ENCODE results near the gene QRFPR.
"Not testable (repeated sequence)": the region's sequence is repeated elsewhere in the genome, so short reads cannot be mapped to it uniquely, and the experiment has no call there.

Gene QRFPR

GRCh38 chr4:121380776-121381462 is at the start of gene QRFPR:
Gene QRFPR (minus strand): TSS chr4:121381018. CDS start chr4:121380647, 371 bp downstream.
- DNase-seq = no peak

GRCh38 chr4:121428721-121429120 is 47.9 kb upstream of the QRFPR start:
- no peak for DNase-seq

GRCh38 chr4:121421594-121421993 is 40.8 kb upstream of the QRFPR start:
- no peak for DNase-seq

GRCh38 chr4:121411151-121411744 is 30.4 kb upstream of the QRFPR start:
- DNase-seq = no peak

DNA sequence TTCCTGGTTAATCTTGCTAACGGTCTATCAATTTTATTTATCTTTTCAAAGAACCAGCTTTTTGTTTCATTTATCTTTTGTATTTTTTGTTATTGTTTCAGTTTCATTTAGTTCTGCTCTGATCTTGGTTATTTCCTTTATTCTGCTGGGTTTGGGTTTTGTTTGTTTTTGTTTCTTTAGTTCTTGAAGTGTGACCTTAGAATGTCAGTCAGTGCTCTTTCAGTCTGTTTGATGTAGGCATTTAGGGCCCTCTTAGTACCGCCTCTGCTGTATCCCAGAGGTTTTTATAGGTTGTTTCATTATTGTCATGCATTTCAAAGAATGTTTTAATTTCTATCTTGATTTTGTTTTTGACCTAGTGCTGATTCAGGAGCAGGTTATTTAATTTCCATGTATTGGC is 27.7 kb upstream of the QRFPR start:
- DNase-seq = not testable (repeated sequence)

- DNase-seq = no peak
Observed at GRCh38 chr4:121400632-121401031, 19.8 kb upstream of the QRFPR start.

- no peak for DNase-seq
Observed at GRCh38 chr4:121397941-121398601, 17.3 kb upstream of the QRFPR start.

- DNase-seq = no peak
Observed at GRCh38 chr4:121397434-121397833, 16.6 kb upstream of the QRFPR start.

DNA sequence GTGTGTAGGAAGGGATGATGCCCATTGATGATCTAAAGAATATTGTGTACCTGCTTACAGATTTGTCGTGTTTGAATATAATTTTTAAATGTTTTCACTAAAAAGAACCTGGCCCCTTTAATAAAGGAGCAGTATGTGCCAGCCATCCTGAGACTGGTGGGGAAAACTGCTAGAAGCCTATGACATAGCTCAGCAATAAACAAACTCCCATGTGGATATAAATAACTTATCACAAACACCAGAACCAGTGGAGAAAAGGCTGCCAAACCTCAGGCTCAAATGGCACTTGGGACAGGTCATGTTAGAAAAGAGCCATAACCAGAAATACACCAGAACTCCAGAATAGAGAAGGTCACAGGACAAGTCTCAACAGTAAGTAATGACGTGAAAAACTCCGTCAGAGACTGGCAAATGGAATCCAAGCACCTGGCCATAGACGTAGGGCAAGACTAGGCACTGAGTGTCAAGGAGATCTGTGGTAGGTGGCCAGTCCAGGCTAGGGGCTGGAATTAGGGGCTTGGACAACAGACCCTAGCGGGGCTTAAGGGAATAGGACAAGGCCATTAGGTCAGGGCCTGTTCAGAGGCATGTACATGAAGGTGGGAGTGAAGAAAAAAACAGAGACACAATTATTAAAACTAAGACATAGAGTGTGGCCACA is 11.7 kb upstream of the QRFPR start:
- no peak for DNase-seq

DNA sequence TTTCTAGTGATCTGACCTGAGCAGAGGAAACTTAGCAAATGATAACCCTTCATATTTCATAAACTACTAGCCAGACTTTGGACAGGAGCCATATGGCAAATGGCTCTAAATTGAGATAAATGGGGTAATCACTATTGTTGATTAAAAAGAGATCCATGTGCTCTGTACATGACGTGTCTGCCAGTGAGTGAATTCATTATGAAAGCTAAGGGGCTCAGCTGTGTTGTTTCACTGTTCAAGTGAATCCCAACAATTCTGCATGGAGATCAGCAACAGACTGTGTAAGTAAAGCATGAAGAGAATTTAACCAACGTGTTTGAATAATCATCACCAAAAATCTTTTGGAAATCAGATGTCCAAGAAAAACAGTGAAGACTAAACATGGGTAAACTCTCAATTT is 9.5 kb upstream of the QRFPR start:
- no peak for DNase-seq

DNA sequence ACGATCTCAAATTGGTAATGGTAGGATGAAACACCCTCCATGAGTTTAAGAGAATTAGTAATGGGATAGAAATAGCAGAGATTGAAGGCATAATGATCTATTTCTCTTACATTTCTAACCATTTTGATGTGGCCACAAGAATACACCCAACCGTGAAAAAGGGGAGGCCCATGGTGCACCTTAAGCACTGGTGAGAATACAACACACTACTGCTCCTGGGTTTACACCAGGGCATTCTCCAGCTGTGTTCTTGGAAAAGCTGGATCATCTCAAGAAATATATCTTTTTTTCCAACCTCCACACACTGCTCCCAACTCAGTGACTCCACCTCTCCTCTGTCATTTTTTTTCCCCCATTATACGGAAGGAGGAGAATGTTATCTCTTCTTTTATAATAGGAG is 1.5 kb downstream of the QRFPR start:
- DNase-seq = no peak

DNA sequence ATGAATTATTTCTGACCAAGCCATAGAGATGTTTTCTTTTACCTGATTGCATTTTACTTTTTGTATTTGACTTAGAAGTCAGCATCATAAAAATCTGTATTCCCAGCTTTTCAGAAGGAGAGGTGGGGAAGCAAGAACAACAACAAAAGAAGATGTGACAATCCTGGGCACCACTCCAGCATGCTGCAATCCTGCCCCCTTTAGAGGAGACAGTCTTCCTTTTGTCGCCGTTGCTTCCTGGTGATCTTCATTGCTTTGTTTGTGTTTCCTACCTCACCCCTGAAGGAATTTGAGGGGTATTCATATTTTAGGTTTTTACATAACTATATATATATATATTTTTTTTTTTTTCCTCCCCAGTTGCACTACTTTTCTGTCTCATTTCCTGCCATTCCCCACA is 3.7 kb downstream of the QRFPR start:
- DNase-seq = no peak

DNA sequence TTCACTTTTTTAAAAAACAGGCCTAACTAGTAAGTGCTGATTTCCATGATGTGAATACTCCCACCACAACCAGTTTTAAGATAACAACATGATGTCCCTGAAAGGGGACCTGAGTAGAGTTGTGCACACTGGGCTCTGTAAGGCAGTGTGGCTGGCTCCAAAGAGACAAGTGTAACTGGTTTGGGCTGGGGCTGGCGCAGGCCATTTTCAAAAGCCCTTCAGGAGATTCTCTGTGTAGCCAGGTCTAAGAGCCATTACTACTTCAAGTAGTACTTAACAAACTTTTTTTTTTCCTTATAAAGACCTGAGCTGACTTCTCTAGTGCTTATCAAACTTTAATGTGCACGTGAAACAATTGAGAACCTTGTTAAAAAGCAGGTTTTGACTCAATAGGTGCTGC is 4.3 kb downstream of the QRFPR start:
- no peak for DNase-seq

- DNase-seq = no peak
Observed at GRCh38 chr4:121376097-121376496, 4.7 kb downstream of the QRFPR start.

GRCh38 chr4:121375262-121375661 is 5.6 kb downstream of the QRFPR start:
- DNase-seq = no peak

DNA sequence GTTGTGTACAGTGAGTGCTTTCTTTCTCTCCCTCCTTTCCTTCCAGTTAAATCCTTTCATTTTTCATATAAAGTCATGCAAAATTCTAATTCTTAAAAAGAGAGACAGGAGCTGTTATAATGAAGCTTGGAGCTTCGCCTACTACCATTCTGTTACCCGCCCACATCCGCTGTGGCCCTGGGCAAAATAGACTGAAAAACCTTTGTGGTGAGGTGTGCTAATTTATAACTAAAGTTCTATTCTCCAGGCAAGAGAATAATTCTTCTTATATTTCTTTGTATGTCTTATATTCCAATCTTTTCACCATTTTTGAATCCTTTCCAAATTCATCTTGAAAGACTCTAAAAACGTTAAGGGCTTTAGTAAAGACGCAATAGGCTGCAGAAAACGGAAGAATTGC is 7.0 kb downstream of the QRFPR start:
- no peak for DNase-seq

GRCh38 chr4:121370729-121371325 is 10.0 kb downstream of the QRFPR start:
- peak; percentile 27 for DNase-seq

GRCh38 chr4:121360495-121360894 is 20.3 kb downstream of the QRFPR start:
- no peak for DNase-seq

- no peak for DNase-seq
Observed at GRCh38 chr4:121358473-121358872, 22.3 kb downstream of the QRFPR start.

DNA sequence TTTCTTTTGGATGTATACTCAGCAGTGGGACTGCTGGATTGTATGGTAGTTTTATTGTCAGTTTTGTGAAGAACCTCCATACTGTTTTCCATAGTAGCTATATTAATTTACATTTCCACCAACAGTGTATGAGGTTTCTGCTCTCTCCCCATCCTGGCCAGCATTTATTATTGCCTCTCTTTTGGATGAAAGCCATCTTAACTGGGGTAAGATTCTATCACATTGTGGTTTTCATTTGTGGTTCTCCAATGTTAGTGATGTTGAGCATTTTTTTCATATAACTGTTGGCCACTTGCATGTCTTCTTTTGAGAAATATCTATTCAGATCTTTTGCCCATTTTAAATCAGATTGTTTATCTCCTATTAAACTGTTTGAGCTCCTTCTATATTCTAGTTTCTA is 27.6 kb downstream of the QRFPR start:
- no peak for DNase-seq

- no peak for DNase-seq
Observed at GRCh38 chr4:121344098-121344497, 36.7 kb downstream of the QRFPR start.

- DNase-seq = no peak
Observed at GRCh38 chr4:121340247-121340646, 40.6 kb downstream of the QRFPR start.

- no peak for DNase-seq
Observed at GRCh38 chr4:121339824-121340223, 41.0 kb downstream of the QRFPR start.
